Measurements from ENCODE around the gene LSAMP.

DNA sequence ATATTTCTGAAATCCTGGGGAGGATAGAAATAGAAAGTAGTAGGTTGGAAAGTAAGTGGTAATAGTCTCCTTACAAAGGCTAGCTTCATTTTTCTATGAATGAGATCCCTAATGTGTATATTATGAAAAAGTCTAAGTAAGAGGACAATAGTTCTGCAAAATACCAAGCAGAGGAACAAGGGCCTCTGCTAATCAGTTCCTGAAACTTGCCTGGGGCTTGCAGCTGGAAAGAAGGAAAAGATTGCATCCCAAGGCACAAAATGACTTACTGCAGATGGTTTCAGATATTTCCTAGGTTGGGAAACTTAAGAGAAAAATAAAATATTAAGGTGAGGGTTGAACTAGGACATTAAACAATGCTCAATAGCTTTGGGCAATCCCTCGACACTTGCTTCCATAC, 528.4 kb downstream of the LSAMP start:
- TF ChIP-seq CTCF (conservative IDR thresholded peaks at IDR 0.05; ENCODE audit: low read depth, low read length) (no peak), EZH2 (IDR thresholded peaks at IDR 0.05; ENCODE audit: low read length, unreplicated experiment) (no peak), EZH2phosphoT487 (IDR thresholded peaks at IDR 0.05; ENCODE audit: borderline replicate concordance, low read length) (no peak)

All from PC-3 (cell line).